ENCODE results near the gene SRSF1.
"Not testable (repeated sequence)": the region's sequence is repeated elsewhere in the genome, so short reads cannot be mapped to it uniquely, and the experiment has no call there.

Gene SRSF1

DNA sequence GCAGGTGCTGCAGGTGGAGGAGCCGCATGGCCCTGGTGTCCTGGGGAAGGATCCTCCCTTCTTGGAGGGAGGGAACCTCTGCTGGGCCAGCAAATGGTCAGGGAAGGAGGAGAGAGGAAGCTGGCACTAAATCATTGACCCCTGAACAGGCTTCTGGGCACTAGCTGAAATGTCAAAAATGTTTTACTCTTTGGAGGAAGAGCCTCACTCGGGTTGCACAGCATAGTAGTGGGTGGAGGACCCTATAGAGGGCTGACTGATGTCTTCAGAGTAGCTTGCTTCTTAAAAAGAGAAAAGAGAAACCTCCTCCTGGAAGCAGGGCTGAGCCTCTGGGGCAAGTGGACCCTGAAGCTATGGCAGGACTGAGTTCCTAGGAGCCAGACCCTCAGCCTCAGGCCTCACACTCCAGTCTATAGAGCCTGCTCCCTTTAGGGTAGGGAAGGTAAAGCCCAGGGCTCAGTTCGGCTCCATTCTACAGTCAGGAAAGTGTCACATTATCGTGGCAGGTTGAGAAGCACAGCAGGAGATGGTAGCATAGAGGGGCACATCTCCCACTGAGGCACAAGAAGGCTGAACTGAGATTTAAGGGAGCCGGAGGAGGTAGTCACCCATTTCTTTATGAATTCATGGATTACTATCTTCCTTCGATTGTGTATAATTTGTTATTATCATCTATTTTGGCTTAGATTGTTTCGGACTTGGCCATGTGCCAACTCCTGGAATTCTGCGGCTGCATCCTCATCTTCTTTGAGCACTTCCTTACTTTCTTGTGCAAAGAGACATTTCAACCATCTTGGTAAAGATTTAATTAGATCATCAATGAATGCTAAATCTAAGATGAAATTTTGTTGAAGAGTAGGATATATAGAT lies 44.5 kb downstream of the SRSF1 start:
- TF ChIP-seq, protein P1, sequence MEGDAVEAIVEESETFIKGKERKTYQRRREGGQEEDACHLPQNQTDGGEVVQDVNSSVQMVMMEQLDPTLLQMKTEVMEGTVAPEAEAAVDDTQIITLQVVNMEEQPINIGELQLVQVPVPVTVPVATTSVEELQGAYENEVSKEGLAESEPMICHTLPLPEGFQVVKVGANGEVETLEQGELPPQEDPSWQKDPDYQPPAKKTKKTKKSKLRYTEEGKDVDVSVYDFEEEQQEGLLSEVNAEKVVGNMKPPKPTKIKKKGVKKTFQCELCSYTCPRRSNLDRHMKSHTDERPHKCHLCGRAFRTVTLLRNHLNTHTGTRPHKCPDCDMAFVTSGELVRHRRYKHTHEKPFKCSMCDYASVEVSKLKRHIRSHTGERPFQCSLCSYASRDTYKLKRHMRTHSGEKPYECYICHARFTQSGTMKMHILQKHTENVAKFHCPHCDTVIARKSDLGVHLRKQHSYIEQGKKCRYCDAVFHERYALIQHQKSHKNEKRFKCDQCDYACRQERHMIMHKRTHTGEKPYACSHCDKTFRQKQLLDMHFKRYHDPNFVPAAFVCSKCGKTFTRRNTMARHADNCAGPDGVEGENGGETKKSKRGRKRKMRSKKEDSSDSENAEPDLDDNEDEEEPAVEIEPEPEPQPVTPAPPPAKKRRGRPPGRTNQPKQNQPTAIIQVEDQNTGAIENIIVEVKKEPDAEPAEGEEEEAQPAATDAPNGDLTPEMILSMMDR (IDR thresholded peaks at IDR 0.05; ENCODE audit: insufficient read depth, missing control alignments): no peak
- FAIRE-seq: no peak
- DNase-seq (ENCODE audit: insufficient read length, low spot score): no peak

DNA sequence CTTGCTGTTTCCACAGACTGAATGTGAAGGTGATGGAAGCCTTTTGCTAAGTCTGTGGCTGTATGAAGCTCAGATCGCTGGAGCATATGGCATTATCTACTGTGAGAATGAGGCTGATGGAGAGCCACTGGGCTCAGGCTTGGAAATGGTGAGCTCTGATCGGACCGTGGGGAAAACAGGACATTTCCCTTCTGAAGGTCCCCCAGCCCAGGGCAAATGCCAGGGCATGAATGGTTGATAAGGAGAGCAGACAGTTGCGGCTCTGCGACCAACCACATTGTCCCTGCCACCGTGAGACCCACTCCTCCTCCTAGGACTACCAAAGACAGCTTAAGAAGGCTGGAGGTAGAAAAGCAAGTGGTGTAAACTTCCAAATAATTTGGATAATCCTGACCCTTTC lies 47.1 kb downstream of the SRSF1 start:
- FAIRE-seq (no peak), DNase-seq (ENCODE audit: insufficient read length, low spot score) (no peak)
- TF ChIP-seq, protein P1 (IDR thresholded peaks at IDR 0.05; ENCODE audit: insufficient read depth, missing control alignments): no peak

DNA sequence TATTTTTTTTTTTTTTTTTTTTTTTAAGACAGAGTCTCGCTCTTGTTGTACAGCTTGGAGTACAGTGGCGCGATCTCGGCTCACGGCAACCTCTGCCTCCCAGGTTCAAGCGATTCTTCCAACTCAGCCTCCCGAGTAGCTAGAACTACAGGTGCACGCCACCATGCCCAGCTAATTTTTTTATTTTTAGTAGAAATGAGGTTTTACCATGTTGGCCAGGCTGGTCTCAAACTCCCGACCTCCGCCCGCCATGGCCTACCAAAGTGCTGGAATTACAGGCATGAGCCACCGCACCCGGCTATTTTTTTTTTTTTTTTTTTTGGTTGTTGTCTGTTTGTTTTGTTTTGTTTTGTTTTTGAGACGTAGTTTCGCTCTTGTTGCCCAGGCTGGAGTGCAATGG lies 48.7 kb downstream of the SRSF1 start:
- not testable (repeated sequence) for DNase-seq (ENCODE audit: insufficient read length, low spot score); FAIRE-seq

DNA sequence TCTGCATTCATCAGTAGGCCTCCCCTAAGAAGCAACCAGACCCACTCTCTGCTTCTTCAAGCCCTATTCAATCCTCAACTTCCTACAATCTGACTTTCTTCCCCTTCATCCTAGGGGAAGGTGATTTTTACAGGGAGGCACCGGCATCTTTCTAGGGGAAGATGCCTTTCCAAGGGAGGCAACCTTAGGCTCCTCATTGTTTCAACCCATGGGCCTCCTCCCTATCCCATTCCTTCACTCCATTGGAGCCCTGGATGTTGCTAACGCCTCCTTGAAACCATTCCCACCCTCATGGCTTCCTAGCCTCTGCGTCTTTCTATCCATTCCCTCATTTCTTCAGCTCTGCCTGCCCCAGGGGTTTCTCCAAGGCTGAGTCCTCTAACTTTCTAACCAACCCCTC lies 49.2 kb downstream of the SRSF1 start:
- no peak for FAIRE-seq
- TF ChIP-seq, protein P1 (IDR thresholded peaks at IDR 0.05; ENCODE audit: insufficient read depth, missing control alignments): no peak
- no peak for DNase-seq (ENCODE audit: insufficient read length, low spot score)

DNA sequence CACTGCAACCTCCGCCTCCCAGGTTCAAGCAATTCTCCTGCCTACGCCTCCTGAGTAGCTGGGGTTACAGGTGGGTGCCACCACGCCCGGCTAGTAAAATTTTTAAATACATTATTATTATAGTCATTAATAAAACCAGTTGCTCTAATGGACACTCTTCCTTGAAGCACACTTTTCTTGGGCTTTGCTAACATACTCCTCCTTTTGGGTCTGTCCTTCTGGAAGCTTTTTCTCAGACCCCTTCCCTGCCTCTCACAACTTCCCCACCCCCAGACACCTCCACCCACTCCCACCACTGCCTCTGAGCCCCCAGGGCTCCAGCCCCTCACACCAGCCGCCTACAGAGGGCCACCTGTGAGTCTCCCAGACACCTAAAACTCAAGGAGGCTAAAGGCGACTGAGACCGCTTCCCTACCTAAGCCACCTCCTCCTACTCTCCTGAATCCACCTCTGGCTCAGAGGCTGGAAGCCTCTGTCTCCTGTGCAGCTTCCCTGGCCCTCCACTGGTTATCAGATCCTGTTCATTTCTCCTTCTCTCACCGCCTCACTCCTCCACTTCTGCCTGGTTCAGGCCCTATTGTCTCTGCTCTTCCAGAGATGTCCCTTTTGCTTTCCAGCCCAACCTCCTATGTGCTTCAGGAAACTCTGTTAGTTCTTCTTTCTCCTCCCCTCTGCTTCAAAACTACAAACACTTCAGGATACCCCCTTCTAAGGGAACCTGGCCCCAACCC lies 49.8 kb downstream of the SRSF1 start:
- DNase-seq (ENCODE audit: insufficient read length, low spot score) (no peak), FAIRE-seq (no peak)
- TF ChIP-seq, protein P1 (IDR thresholded peaks at IDR 0.05; ENCODE audit: insufficient read depth, missing control alignments): no peak

DNA sequence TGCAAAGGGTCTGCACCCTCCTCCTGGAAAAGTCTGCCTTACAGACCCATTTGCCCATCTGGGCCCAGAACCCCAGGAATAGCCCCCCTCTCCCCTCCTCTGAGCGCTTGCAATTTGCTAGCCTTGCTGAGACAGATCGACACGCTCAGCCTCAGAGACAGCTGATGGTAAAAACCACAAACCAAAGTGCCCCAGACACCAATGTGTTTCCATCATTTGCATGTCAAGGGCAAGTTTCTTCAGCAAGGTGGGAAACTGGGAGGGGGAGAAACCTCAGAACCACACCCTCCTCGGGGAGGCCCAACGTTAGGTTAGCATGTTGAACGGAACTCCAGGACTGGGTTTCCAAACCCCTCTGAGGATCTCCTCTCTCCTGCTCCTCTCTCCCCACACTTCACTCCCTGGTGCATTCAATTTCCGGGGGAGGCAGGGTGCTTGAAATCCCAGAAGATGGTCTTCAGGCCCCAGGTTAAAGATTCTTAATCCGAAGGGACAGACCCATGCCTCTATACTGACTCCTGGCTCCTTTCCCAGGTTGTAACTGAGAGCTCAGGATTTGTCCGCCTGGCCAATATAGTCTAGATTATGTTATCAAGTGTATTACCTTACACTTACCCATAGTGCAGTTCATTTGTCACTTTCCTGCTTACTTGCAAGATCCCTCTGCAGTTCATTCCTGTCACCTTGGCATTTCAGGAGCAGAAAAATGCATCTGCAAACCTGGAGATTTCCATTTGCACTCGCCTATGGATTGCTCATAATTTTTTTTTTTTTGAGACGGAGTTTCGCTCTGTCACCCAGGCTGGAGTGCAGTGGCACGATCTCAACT lies 50.5 kb downstream of the SRSF1 start:
- TF ChIP-seq, protein P1 (IDR thresholded peaks at IDR 0.05; ENCODE audit: insufficient read depth, missing control alignments): no peak
- DNase-seq (ENCODE audit: insufficient read length, low spot score) (no peak), FAIRE-seq (no peak)

DNA sequence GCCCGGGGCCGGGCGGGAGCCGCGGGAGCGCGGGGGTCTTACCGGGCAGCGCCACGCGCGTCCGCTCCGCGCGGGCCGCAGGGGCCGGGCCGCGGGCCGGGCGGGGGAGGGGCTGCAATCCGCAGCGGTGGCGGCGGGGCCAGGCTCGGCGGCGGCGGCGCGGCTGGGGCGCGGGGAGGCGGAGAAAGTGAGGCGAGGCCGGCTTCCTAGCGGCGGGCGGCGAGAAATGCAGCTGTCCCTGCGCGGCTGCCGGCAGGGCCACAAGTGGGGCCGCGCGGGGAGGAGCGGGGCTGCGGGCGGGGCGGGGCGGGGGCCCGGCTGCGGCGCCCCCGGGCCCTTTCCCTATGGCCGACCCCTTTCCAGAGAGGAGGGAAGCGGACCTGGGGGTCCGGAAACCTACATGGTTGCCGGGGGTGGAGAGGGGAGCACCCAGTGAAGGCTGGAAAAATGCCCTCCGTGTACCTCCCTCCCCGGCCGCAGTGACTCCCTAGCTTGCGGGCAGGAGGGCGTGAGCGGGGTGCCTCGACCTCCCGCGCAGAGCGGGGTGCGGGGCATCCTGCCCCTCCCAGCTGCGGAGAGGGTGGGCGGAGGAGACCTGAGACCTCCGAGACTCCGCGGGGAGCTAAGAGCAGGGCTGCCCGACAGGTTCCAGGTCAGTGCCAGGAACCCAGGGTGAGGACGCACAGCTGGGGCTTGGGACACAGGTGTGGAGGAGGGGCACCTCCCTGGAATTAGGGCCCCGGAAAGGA lies 51.7 kb downstream of the SRSF1 start, which contains the start of gene CUEDC1:
Gene CUEDC1 (minus strand): TSS at position 230 of the 749 bp plus-strand sequence. CDS start 69,848 bp downstream, outside the sequence.
- TF ChIP-seq, protein P1 (IDR thresholded peaks at IDR 0.05; ENCODE audit: insufficient read depth, missing control alignments): peak; percentile 34
- FAIRE-seq: no peak
- DNase-seq (ENCODE audit: insufficient read length, low spot score): no peak
